Stimulated activated CD4-positive, alpha-beta T cell treated with anti-CD3 and anti-CD28 coated beads, TNF-alpha, amount 100 ng/mL, for 48 hours (primary cell): ENCODE measurements around the gene TAF11L12.
"Not testable (repeated sequence)": the region's sequence is repeated elsewhere in the genome, so short reads cannot be mapped to it uniquely, and the experiment has no call there.

Source experiments
- DNase-seq, 3 donors: peaks; one replicate each; pipeline ENCODE4 v3.0.0-alpha.2; 2020; ENCODE audit warnings: low read depth in 3 of 3

The TAF11L12 gene

DNA sequence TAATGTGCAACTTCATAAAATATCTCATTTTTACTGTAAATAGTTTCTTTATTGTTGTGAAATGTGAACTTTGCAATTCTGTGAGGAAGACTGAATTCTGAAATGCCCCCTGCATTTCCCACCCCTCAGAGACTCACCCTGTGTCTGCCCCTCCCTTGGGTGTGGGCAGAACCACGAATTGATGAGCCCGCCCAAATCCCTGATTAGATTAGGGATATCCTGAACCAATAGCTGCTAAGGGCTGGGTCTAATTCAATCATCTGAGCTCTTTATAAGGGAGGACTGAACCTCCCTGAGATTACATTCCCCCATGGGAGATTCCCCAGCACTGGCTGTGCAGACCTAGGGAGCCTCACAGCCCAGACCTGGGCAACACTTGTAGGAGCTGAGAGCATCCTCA, at the start of gene TAF11L12:
Gene TAF11L12, plus strand, starts transcription at position 301 of the 400 bp plus-strand sequence.
- DNase-seq: not testable (repeated sequence)

DNA sequence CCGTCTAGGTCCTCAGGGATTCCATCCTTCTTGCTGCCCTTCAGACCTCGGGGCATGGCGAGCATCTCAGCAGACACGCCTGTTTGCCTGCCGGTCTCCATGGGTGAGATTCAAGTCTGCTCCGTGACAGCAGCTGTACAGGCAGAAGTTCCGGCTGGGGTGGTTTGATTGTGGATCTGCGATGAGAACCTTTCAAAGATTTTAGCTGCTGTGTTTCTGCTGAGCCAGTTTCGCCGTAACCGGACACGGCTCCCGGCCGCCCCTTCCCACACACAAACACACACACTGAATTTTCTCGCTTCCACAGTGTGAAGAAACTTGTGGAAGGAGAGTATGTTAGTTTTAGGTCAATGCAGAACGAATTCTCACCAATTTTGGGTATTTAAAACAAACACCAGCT, 24.5 kb upstream of the TAF11L12 start, which contains the start of gene TAF11L7:
Gene TAF11L7, minus strand, starts transcription at position 101 of the 400 bp plus-strand sequence.
- not testable (repeated sequence) for DNase-seq

DNA sequence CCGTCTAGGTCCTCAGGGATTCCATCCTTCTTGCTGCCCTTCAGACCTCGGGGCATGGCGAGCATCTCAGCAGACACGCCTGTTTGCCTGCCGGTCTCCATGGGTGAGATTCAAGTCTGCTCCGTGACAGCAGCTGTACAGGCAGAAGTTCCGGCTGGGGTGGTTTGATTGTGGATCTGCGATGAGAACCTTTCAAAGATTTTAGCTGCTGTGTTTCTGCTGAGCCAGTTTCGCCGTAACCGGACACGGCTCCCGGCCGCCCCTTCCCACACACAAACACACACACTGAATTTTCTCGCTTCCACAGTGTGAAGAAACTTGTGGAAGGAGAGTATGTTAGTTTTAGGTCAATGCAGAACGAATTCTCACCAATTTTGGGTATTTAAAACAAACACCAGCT, 19.3 kb upstream of the TAF11L12 start, which contains the start of gene TAF11L8:
Gene TAF11L8, minus strand, starts transcription at position 101 of the 400 bp plus-strand sequence.
- not testable (repeated sequence) for DNase-seq

DNA sequence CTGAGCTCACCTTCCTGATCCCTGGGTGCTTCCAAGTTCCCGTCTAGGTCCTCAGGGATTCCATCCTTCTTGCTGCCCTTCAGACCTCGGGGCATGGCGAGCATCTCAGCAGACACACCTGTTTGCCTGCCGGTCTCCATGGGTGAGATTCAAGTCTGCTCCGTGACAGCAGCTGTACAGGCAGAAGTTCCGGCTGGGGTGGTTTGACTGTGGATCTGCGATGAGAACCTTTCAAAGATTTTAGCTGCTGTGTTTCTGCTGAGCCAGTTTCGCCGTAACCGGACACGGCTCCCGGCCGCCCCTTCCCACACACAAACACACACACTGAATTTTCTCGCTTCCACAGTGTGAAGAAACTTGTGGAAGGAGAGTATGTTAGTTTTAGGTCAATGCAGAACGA, 15.9 kb upstream of the TAF11L12 start, which contains the start of gene TAF11L9:
Gene TAF11L9, minus strand, starts transcription at position 140 of the 400 bp plus-strand sequence.
- not testable (repeated sequence) for DNase-seq

DNA sequence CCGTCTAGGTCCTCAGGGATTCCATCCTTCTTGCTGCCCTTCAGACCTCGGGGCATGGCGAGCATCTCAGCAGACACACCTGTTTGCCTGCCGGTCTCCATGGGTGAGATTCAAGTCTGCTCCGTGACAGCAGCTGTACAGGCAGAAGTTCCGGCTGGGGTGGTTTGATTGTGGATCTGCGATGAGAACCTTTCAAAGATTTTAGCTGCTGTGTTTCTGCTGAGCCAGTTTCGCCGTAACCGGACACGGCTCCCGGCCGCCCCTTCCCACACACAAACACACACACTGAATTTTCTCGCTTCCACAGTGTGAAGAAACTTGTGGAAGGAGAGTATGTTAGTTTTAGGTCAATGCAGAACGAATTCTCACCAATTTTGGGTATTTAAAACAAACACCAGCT, 12.5 kb upstream of the TAF11L12 start, which contains the start of gene TAF11L10:
Gene TAF11L10, minus strand, starts transcription at position 101 of the 400 bp plus-strand sequence.
- DNase-seq: not testable (repeated sequence)

DNA sequence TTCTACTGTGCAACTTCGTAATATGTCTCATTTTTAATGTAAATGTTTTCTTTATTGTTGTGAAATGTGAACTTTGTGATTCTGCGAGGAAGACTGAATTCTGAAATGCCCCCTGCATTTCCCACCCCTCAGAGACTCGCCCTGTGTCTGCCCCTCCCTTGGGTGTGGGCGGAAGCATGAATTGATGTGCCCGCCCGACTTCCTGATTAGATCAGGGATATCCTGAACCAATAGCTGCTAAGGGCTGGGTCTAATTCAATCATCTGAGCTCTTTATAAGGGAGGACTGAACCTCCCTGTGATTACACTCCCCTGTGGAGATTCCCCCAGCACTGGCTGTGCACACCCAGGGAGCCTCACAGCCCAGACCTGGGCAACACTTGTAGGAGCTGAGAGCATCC, 6.3 kb upstream of the TAF11L12 start, which contains the start of gene TAF11L11:
Gene TAF11L11, plus strand, starts transcription at position 304 of the 400 bp plus-strand sequence.
- DNase-seq: not testable (repeated sequence)

DNA sequence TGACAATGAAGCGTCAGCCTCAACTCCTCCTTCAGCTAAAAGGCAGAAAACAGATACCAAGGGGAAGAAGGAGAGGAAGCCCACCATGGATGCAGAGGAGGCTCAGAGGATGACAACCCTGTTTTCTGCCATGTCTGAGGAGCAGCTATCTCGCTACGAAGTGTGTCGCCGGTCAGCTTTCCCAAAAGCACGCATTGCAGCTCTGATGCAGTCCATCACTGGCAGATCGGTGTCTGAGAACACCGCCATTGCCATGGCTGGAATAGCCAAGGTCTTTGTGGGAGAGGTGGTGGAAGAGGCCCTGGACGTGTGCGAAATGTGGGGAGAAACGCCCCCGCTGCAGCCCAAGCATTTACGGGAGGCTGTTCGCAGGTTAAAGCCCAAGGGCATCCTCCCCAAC, 5.2 kb upstream of the TAF11L12 start:
- no peak for DNase-seq

DNA sequence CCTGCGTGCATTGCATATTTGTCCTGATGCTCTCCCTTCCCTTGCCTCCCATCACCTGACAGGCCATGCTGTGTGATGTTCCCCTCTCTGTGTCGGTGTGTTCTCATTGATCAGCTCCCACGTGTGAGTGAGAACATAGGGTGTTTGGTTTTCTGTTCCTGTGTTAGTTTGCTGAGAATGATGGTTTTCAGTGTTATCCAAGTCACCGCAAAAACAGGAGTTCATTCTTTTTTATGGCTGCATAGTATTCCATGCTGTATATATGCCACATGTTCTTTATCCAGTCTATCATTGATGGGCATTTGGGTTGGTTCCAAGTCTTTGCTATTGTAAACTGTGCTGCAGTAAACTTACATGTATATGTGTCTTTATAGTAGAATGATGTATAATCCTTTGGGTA, 2.7 kb upstream of the TAF11L12 start:
- not testable (repeated sequence) for DNase-seq

DNA sequence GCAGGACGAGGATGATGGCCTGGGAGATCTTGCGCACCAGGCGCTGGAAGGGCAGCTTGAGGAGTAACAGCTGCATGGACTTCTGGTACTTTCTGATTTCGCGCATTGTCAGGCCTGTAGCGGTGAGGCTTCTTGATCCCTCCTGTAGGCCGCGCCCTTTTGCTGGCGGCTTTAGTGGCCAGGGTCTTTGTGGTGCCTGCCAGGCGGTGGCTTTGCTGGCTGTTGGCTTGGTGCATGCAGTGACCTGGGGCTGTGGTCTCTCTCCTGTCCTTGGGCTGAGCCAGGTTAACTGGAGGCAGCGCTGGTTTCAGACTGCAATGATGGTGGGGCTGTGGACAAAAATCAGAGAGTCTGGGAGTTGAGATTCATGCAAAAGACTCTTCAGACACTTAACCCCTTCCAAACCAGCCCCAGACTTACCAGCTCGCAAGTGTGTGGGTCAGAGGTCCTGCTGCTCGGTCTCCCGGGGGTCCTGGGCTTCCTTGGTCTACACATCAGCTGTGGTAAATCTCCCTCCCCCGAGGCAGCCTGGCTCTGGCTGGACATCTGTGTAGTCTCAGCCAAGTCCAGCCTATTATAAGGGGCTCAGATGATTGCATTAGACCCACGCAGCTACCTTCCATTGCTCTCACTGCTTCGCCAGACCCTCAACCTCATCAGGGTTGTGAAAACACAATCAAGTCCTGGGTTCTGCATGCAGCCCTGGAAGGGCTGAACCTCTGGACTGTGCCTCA, 4.8 kb downstream of the TAF11L12 start:
- no peak for DNase-seq

DNA sequence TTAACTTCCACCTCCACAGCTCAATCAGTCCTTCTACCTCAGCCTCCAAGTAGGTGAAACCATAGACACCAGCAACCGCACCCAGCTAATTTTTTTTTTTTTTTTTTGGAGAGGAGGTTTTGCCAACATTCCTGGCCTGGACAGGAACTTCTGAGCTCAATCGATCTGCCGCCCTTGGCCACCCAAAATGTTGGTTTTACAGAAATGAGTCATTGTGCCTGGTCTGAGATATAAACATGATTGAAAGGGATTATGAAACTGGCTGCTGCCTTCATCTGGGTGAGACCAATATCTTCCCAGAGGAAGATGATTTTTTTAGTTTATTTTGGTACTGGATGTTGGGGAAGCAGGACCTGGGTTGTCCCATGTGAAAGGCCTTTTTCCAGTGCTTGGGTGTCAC, 9.2 kb downstream of the TAF11L12 start:
- no peak for DNase-seq

DNA sequence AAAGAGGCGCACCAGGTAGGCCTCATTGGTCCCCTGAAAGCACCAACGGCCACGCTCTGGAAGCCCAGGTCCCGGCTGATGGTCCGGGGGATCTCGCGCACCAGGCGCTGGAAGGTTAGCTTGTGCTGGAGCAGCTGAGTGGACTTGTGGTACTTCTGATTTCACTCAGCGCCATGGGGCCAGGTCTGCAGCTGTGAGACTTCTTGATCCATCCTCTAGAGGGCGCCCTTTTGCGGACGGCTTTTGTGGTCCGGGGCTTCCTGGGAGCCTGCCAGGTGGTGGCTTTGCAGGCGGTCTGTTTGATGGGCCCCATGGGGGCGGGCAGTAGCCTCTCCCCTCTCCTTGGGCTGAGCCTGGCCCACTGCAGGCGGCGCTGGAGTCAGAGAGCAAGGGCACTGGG, 10.4 kb downstream of the TAF11L12 start:
- no peak for DNase-seq

DNA sequence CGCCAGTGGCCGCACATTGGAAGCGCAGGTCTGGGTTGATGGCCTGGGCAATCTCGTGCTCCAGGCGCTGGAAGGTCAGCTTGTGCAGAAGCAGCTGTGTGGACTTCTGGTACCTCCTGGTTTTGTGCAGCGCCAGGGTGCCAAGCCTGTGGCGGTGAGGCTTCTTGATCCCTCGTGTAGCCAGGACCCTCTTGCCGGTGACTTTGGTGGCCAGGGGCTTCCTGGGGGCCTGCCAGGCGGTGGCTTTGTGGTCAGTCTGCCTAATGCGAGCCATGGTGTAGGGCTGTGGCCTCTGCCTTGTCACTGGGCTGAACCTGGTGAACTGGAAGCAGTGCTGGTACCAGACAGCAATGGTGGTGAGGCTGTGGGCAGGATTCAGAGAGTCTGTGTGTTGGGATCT, 15.5 kb downstream of the TAF11L12 start:
- no peak for DNase-seq

DNA sequence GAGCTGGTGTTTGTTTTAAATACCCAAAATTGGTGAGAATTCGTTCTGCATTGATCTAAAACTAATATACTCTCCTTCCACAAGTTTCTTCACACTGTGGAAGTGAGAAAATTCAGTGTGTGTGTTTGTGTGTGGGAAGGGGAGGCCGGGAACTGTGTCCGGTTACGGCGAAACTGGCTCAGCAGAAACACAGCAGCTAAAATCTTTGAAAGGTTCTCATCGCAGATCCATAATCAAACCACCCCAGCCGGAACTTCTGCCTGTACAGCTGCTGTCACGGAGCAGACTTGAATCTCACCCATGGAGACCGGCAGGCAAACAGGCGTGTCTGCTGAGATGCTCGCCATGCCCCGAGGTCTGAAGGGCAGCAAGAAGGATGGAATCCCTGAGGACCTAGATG, 21.6 kb downstream of the TAF11L12 start, which contains the start of gene TAF11L13:
Gene TAF11L13, plus strand, starts transcription at position 301 of the 400 bp plus-strand sequence.
- not testable (repeated sequence) for DNase-seq

DNA sequence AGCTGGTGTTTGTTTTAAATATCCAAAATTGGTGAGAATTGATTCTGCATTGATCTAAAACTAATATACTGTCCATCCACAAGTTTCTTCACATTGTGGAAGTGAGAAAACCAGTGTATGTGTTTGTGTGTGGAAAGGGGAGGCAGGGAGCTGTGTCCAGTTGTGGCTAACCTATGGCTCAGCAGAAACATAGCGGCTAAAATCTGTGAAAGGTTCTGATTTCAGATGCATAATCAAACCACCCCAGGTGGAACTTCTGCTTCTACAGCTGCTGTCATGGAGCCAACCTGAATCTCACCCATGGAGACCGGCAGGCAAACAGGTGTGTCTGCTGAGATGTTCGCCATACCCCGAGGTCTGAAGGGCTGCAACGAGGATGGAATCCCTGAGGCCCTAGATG, 24.0 kb downstream of the TAF11L12 start, which contains the start of gene TAF11L14:
Gene TAF11L14, plus strand, starts transcription at position 301 of the 400 bp plus-strand sequence.
- no peak for DNase-seq

DNA sequence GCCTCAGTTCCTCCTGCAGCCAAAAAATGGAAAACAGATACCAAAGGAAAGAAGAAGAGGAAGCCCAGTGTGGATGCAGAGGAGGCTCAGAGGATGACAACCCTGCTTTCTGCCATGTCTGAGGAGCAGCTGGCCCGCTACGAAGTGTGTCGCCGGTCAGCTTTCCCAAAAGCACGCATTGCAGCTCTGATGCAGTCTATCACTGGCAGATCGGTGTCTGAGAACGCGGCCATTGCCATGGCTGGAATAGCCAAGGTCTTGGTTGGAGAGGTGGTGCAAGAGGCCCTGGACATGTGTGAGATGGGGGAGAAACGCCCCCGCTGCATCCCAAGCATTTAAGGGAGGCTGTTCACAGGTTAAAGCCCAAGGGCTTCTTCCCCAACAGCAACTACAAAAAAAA, 39.0 kb downstream of the TAF11L12 start:
- DNase-seq: not testable (repeated sequence)

DNA sequence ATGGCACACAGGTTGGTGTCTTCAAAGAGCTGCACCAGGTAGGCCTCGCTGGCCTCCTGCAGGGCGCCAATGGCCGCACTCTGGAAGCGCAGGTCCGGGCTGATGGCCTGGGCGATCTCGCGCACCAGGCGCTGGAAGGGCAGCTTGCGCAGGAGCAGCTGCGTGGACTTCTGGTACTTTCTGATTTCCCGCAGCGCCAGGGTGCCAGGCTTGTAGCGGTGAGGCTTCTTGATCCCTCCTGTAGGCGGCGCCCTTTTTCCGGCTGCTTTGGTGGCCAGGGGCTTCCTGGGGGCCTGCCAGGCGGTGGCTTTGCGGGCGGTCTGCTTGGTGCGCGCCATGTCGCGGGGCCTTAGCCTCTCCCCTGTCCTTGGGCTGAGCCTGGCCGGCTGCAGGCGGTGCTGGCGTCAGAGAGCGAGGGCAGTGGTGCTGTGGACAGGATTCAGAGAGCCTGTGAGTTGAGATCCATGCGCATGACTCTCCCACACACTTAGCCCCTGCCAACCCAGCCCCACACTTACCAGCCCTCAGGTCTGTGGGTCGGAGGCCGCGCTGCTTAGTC, 45.1 kb downstream of the TAF11L12 start:
- not testable (repeated sequence) for DNase-seq

DNA sequence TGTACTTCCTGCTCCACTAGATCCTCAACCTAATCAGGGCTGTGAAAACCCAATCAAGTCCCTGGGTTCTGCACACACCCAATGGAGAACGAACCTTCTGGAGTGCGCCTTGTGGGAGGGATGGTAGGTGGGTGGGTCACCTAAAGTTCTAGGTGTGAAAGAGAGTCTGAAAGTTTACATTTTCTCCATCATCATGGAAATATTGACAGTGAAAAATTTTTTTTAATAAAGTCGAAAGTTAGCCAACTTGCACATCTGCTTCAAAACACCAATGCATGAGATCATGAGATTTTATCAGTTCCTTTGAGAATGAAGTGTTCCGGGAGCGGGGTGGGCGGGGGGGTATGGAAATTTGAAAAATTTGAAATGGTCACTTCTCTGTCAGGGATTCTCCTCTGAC, 45.7 kb downstream of the TAF11L12 start:
- no peak for DNase-seq
